Type B pancreatic cell (in vitro differentiated cells): Measurements from ENCODE around the gene LRFN4. TPM values are rescaled to one million over a fixed set of nuclear protein-coding genes. Genes with fewer than 3 reads are reported as not detected.

Experiments used
- DNase-seq: peaks from one replicate; pipeline ENCODE4 v3.0.0; 2021; ENCODE audit warnings: mixed read lengths; ENCODE audit not compliant: unreplicated experiment; ENCODE audit errors: extremely low spot score
- H3K27ac Mint-ChIP-seq: 2 replicates; pipeline ENCODE4 v1.8.0; 2021; ENCODE audit warnings: mild to moderate bottlenecking, mixed read lengths
- H3K27me3 Mint-ChIP-seq: 2 replicates; pipeline ENCODE4 v1.8.0; 2021; ENCODE audit warnings: mixed read lengths
- H3K36me3 Mint-ChIP-seq: 2 replicates; pipeline ENCODE4 v1.8.0; 2021; ENCODE audit warnings: mixed read lengths
- H3K4me1 Mint-ChIP-seq: one replicate; pipeline ENCODE4 v1.8.0; 2021; ENCODE audit warnings: mixed read lengths; ENCODE audit not compliant: unreplicated experiment
- H3K4me3 Mint-ChIP-seq: 2 replicates; pipeline ENCODE4 v1.8.0; 2021; ENCODE audit warnings: mild to moderate bottlenecking, mixed read lengths
- H3K9me3 Mint-ChIP-seq: 2 replicates; pipeline ENCODE4 v1.8.0; 2021; ENCODE audit warnings: mixed read lengths
- CTCF ChIP-seq: fragments of 200-600 bp; sonication (generic); conservative IDR thresholded peaks from 2 replicates; pipeline ENCODE4 v1.5.0; 2021; ENCODE audit warnings: antibody characterized with exemption, mild to moderate bottlenecking
- total RNA-seq: library from RNA; stranded (reverse); gene quantifications from 2 replicates; pipeline ENCODE4 v1.2.1, GENCODE V29; 2021; ENCODE audit warnings: low replicate concordance

LRFN4 gene
- total RNA-seq, 1 donor from 2014 or later, result 28.5 TPM

GRCh38 chr11:66854231-66854661 lies 2.6 kb upstream of the LRFN4 start:
- Mint-ChIP-seq H3K27ac (no peak overlapping the region), H3K4me3 (peak overlapping the region; percentile 63), H3K27me3 (no peaks in the 10 kb centered on the region), H3K9me3 (no peaks in the 10 kb centered on the region), H3K4me1 (peaks cover 6% of the 10 kb centered on the region), H3K36me3 (no peaks in the 10 kb centered on the region)
- no peak for TF ChIP-seq CTCF
- DNase-seq, result no peak

GRCh38 chr11:66854729-66855211 lies 2.1 kb upstream of the LRFN4 start:
- H3K4me3 Mint-ChIP-seq, result peak overlapping the region; percentile 91
- TF ChIP-seq CTCF, result no peak
- H3K4me1 Mint-ChIP-seq, result peaks cover 6% of the 10 kb centered on the region
- DNase-seq, result no peak
- no peak overlapping the region for H3K27ac Mint-ChIP-seq
- no peaks in the 10 kb centered on the region for H3K9me3 Mint-ChIP-seq
- H3K27me3 Mint-ChIP-seq, result no peaks in the 10 kb centered on the region
- no peaks in the 10 kb centered on the region for H3K36me3 Mint-ChIP-seq

- H3K27ac Mint-ChIP-seq, result peak overlapping the region; percentile 78
- H3K36me3 Mint-ChIP-seq, result no peaks in the 10 kb centered on the region
- H3K9me3 Mint-ChIP-seq, result no peaks in the 10 kb centered on the region
- no peaks in the 10 kb centered on the region for H3K27me3 Mint-ChIP-seq
- peak overlapping the region; percentile 91 for H3K4me3 Mint-ChIP-seq
- DNase-seq, result peak; percentile 94
- TF ChIP-seq CTCF, result no peak
- peaks cover 6% of the 10 kb centered on the region for H3K4me1 Mint-ChIP-seq
These were observed 1.0 kb upstream of the LRFN4 start for GRCh38 chr11:66855574-66856495.

GRCh38 chr11:66857234-66857926 lies 516 bp downstream of the LRFN4 start:
- H3K4me3 Mint-ChIP-seq, result peak overlapping the region; percentile 80
- no peaks in the 10 kb centered on the region for H3K36me3 Mint-ChIP-seq
- H3K4me1 Mint-ChIP-seq, result peaks cover 6% of the 10 kb centered on the region
- no peak for DNase-seq
- TF ChIP-seq CTCF, result no peak
- no peak overlapping the region for H3K27ac Mint-ChIP-seq
- no peaks in the 10 kb centered on the region for H3K9me3 Mint-ChIP-seq
- no peaks in the 10 kb centered on the region for H3K27me3 Mint-ChIP-seq

- no peak for TF ChIP-seq CTCF
- Mint-ChIP-seq H3K4me3 (peak overlapping the region; percentile 45), H3K36me3 (no peaks in the 10 kb centered on the region), H3K27ac (no peak overlapping the region), H3K9me3 (no peaks in the 10 kb centered on the region), H3K4me1 (peaks cover 6% of the 10 kb centered on the region), H3K27me3 (no peaks in the 10 kb centered on the region)
- no peak for DNase-seq
These were observed 992 bp downstream of the LRFN4 start for GRCh38 chr11:66857927-66858185.
